HG03354 (cell line): Measurements from ENCODE around the gene SEC24C.

Experiments used
- ATAC-seq: cut with Tn5 transposase; IDR thresholded peaks from one replicate; pipeline ENCODE4 v1.9.1; 2021; ENCODE audit warnings: mild to moderate bottlenecking; ENCODE audit not compliant: unreplicated experiment, poor library complexity, severe bottlenecking

SEC24C gene

GRCh38 chr10:73807471-73807870, 63.3 kb downstream of the SEC24C start:
- ATAC-seq = no peak

- ATAC-seq = no peak
Observed at GRCh38 chr10:73808021-73808815, 64.0 kb downstream of the SEC24C start.

GRCh38 chr10:73809061-73809818, 65.1 kb downstream of the SEC24C start:
- no peak for ATAC-seq

- no peak for ATAC-seq
Observed at GRCh38 chr10:73810358-73810734, 66.2 kb downstream of the SEC24C start.

GRCh38 chr10:73810735-73811465, 66.7 kb downstream of the SEC24C start:
- peak; percentile 32 for ATAC-seq

GRCh38 chr10:73812657-73813056, 68.5 kb downstream of the SEC24C start:
- ATAC-seq = no peak

- no peak for ATAC-seq
Observed at GRCh38 chr10:73813333-73813732, 69.2 kb downstream of the SEC24C start.

- ATAC-seq = no peak
Observed at GRCh38 chr10:73814276-73814895, 70.2 kb downstream of the SEC24C start.

GRCh38 chr10:73814896-73815718, 70.9 kb downstream of the SEC24C start:
- no peak for ATAC-seq

GRCh38 chr10:73815719-73816030, 71.5 kb downstream of the SEC24C start:
- ATAC-seq = no peak

GRCh38 chr10:73816917-73817729, 73.0 kb downstream of the SEC24C start:
- no peak for ATAC-seq

- no peak for ATAC-seq
Observed at GRCh38 chr10:73817826-73818225, 73.7 kb downstream of the SEC24C start.

GRCh38 chr10:73818402-73818801, 74.2 kb downstream of the SEC24C start:
- no peak for ATAC-seq

- ATAC-seq = no peak
Observed at GRCh38 chr10:73819081-73819480, 74.9 kb downstream of the SEC24C start.

- no peak for ATAC-seq
Observed at GRCh38 chr10:73819513-73820093, 75.4 kb downstream of the SEC24C start.
